Suppressor macrophage treated with lipopolysaccharide for 4 hours (primary cell): ENCODE data around the gene UBE2R2.
A peak's percentile ranks its signal among the peaks of the same experiment; 100 is the strongest.
"Not testable (repeated sequence)": the region's sequence is repeated elsewhere in the genome, so short reads cannot be mapped to it uniquely, and the experiment has no call there.

ENCODE experiments used
- DNase-seq: peaks from one replicate; pipeline ENCODE4 v3.0.0-alpha.2; 2020

UBE2R2 gene

GRCh38 chr9:33799928-33800704 lies 16.8 kb upstream of the UBE2R2 start:
- DNase-seq = no peak

GRCh38 chr9:33800886-33801285 lies 16.1 kb upstream of the UBE2R2 start:
- no peak for DNase-seq

GRCh38 chr9:33801943-33802500 lies 14.9 kb upstream of the UBE2R2 start:
- DNase-seq = not testable (repeated sequence)

GRCh38 chr9:33804196-33804595 lies 12.8 kb upstream of the UBE2R2 start:
- DNase-seq = not testable (repeated sequence)

- not testable (repeated sequence) for DNase-seq
Measured at GRCh38 chr9:33807156-33807555, 9.8 kb upstream of the UBE2R2 start.

- DNase-seq = not testable (repeated sequence)
Measured at GRCh38 chr9:33808979-33809322, 8.0 kb upstream of the UBE2R2 start.

- no peak for DNase-seq
Measured at GRCh38 chr9:33809506-33809905, 7.5 kb upstream of the UBE2R2 start.

GRCh38 chr9:33813712-33814641 lies 3.0 kb upstream of the UBE2R2 start:
- peak; percentile 70 for DNase-seq

- no peak for DNase-seq
Measured at GRCh38 chr9:33815781-33816180, 1.2 kb upstream of the UBE2R2 start.

- peak; percentile 68 for DNase-seq
Measured at GRCh38 chr9:33817327-33818166, 587 bp downstream of the UBE2R2 start.

GRCh38 chr9:33818167-33818846 lies 1.3 kb downstream of the UBE2R2 start:
- DNase-seq = peak; percentile 46

GRCh38 chr9:33818847-33819500 lies 2.0 kb downstream of the UBE2R2 start:
- DNase-seq = peak; percentile 40

GRCh38 chr9:33820231-33820745 lies 3.3 kb downstream of the UBE2R2 start:
- no peak for DNase-seq

- no peak for DNase-seq
Measured at GRCh38 chr9:33823801-33824200, 6.8 kb downstream of the UBE2R2 start.

- not testable (repeated sequence) for DNase-seq
Measured at GRCh38 chr9:33827285-33827684, 10.3 kb downstream of the UBE2R2 start.

- peak; percentile 60 for DNase-seq
Measured at GRCh38 chr9:33829641-33830230, 12.8 kb downstream of the UBE2R2 start.

- no peak for DNase-seq
Measured at GRCh38 chr9:33835625-33836260, 18.8 kb downstream of the UBE2R2 start.

- peak; percentile 94 for DNase-seq
Measured at GRCh38 chr9:33836261-33836660, 19.3 kb downstream of the UBE2R2 start.

- no peak for DNase-seq
Measured at GRCh38 chr9:33837138-33837537, 20.2 kb downstream of the UBE2R2 start.

- DNase-seq = no peak
Measured at GRCh38 chr9:33840381-33840780, 23.4 kb downstream of the UBE2R2 start.
